Aorta (tissue), 5 donors: ENCODE measurements around the gene TMEM183A. TPM values are rescaled to one million over a fixed set of nuclear protein-coding genes. Genes with fewer than 3 reads are reported as not detected.

ENCODE experiments used
- ATAC-seq: fragments of 200-7000 bp; cut with Tn5 transposase; one replicate; pipeline ENCODE4 v1.9.1; 2022; ENCODE audit warnings: moderate library complexity; ENCODE audit not compliant: low FRiP score
- DNase-seq, 2 donors: peaks; one replicate each; pipeline ENCODE4 v3.0.0-alpha.2; 2020
- H3K27ac ChIP-seq, 2 donors: one replicate each; pipeline ENCODE4 v1.5.1; 2013; ENCODE audit warnings: low read length in 2 of 2, mild to moderate bottlenecking in 2 of 2, moderate library complexity in 2 of 2, control low read depth in 1 of 2, inconsistent platforms in 1 of 2, low read depth in 1 of 2
- H3K27me3 ChIP-seq, 2 donors: one replicate each; pipeline ENCODE4 v1.6.1; 2013; ENCODE audit warnings: control low read depth in 1 of 2, low read length in 1 of 2, mild to moderate bottlenecking in 1 of 2, moderate library complexity in 1 of 2; ENCODE audit not compliant: insufficient read depth in 2 of 2, control insufficient read depth in 1 of 2
- H3K36me3 ChIP-seq, 2 donors: one replicate each; pipeline ENCODE4 v1.6.1; 2013; ENCODE audit warnings: control low read depth in 1 of 2, low read length in 1 of 2, mild to moderate bottlenecking in 1 of 2; ENCODE audit not compliant: insufficient read depth in 2 of 2, control insufficient read depth in 1 of 2
- H3K4me1 ChIP-seq, 2 donors: one replicate each; pipeline ENCODE4 v1.6.1; 2013; ENCODE audit warnings: low read length in 2 of 2, control low read depth in 1 of 2, mild to moderate bottlenecking in 1 of 2, moderate library complexity in 1 of 2; ENCODE audit not compliant: insufficient read depth in 2 of 2, control insufficient read depth in 1 of 2
- H3K4me3 ChIP-seq, 2 donors: one replicate each; pipeline ENCODE4 v1.5.1; 2013; ENCODE audit warnings: low read length in 2 of 2, control low read depth in 1 of 2, mild to moderate bottlenecking in 1 of 2
- H3K9me3 ChIP-seq: one replicate; pipeline ENCODE4 v1.6.1; 2013; ENCODE audit warnings: mild to moderate bottlenecking, low read length; ENCODE audit not compliant: control insufficient read depth
- WGBS, 2 donors: extraction: QIAGEN DNeasy Blood & Tissue Kit; methylation state at CpG; one replicate each; pipeline ENCODE4 v1.1.7; 2013; 5-methylcytosine and 5-hydroxymethylcytosine counted together
- intact Hi-C, 2 donors: fragments of 100-400 bp; cut with DNase I; formaldehyde crosslinking; loops; one replicate each; pipeline versions ENCODE4 v1.14.2 to v1.15.0; 2022
- long read RNA-seq, 2 donors: library from polyadenylated mRNA; unstranded; transcript quantifications; one replicate each; pipeline ENCODE4 v2.0.0, GENCODE V29; 2020 to 2021
- polyA plus RNA-seq, 2 donors: library from polyadenylated mRNA; stranded (reverse); fragments of 200-250 nt; gene quantifications; one replicate each; pipeline ENCODE4 v1.2.3, GENCODE V29; 2013
- total RNA-seq, 2 donors: library from RNA; stranded (reverse); fragmentation: NEBNext Ultra II Directional; extraction: Animal tissue kit (Norgen Biotek cat#: 25700); gene quantifications; one replicate each; pipeline ENCODE4 v1.2.1, GENCODE V29; 2021
- donor health status: healthy with polysubstance abuse.
- donor health status: Bipolar disorder and iron deficiency.
- donor health status: DM: no; HTN: no; CAD: no.
- donor health status: DM: no; HTN: no; CAD: no.
- donor health status: DM: yes; HTN: yes; CAD: no.

Gene TMEM183A
- total RNA-seq (10 to 100 TPM; 43.9 to 47.7 TPM), polyA plus RNA-seq (10 to 100 TPM; 46.9 to 55.7 TPM)
- long read RNA-seq, donor 1, transcript TMEM183A-201 (8 exons, 3,019 nt), result major isoform, 229 of 365 reads
- long read RNA-seq, donor 1, partial matches to known transcripts, result 15 of 365 reads
- long read RNA-seq, donor 1, other reads (novel, unspliced or antisense), result 121 of 365 reads
- long read RNA-seq, donor 2, transcript TMEM183A-201 (8 exons, 3,019 nt), result major isoform, 24 of 45 reads
- long read RNA-seq, donor 2, partial matches to known transcripts, result 4 of 45 reads
- long read RNA-seq, donor 2, other reads (novel, unspliced or antisense), result 17 of 45 reads

DNA sequence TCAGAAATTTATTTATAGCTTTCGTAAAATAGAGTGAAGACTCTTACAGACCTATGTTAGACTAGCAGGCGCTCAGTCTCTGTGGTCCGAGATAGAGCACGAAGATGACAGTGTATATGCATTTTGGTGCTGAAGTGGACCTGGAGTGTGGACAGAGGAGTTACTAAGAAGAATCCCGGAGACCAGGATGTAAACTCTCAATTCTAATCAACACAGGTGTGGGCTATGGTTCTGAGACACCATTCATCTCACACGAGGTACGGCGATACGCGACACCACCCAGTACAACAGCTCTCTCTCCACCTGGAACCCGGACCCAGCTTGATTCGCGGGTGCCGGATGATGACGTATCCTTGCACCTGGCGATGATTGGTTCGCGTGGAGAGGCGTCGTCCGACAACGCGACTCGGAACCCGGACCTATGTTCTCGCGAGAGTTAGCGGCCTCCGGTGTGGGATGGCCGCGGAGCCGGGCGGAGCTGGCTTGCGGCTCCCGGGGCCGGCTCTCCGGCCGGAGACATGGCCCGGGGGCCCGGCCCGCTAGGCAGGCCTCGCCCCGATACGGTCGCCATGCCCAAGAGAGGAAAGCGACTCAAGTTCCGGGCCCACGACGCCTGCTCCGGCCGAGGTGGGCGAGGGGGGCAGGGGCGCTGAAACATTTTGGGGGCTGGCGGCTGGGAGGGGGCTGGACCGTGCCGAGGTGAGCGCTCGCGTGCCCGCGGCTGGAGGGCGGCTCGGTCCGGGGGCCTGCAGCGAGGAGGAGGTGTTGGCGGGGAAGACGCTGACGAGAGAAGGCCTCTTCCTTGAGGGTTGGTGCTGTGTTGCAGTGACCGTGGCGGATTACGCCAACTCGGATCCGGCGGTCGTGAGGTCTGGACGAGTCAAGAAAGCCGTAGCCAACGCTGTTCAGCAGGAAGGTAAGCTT is at the start of gene TMEM183A:
TSS of gene TMEM183A (plus strand) at position 427 of the 924 bp plus-strand sequence. CDS start at position 519, 92 bp downstream.
- peak; percentile 100 for ATAC-seq

GRCh38 chr1:202957733-202958543 is 49.2 kb upstream of the TMEM183A start, which contains the start of gene ADIPOR1:
ADIPOR1 (minus strand) TSS chr1:202958312; CDS start chr1:202951070, 7,242 bp downstream.
- H3K4me1 ChIP-seq, result peaks cover 0 to 4% of the 10 kb centered on the region in 2 donors
- peak within 1 kb of the TSS; percentile 88 to 93 for H3K4me3 ChIP-seq
- WGBS, 2 donors, result 1% methylated on average over 74 to 86 of the region's 86 CpGs
- peaks cover 0 to 3% of the 10 kb centered on the region in 2 donors for H3K36me3 ChIP-seq
- intact Hi-C loops, result no loop called here
- ATAC-seq (peak; percentile 98), DNase-seq (peak; percentile 95 to 96)
- H3K27me3 ChIP-seq, result no peaks in the 10 kb centered on the region
- no peaks in the 10 kb centered on the region for H3K9me3 ChIP-seq
- H3K27ac ChIP-seq, result peak within 1 kb of the TSS in 1 of 2 donors; percentile 60

More for the DNA sequence above, at the start of gene TMEM183A:
- WGBS, 2 donors, result 0% methylated on average over 71 to 78 of the region's 78 CpGs
- H3K4me1 ChIP-seq, result no peaks in the 10 kb centered on the region
- peak within 1 kb of the TSS; percentile 74 to 95 for H3K27ac ChIP-seq
- DNase-seq, result peak; percentile 98
- H3K36me3 ChIP-seq, result no peaks in the 10 kb centered on the region
- no peaks in the 10 kb centered on the region for H3K27me3 ChIP-seq
- intact Hi-C loops, result loop anchor here (5.0 kb wide), 2 partner anchors 40 to 80 kb away; partner anchors contain the start of genes CYB5R1 (in 1 of the 2) and KLHL12 (in 1 of the 2)
- H3K9me3 ChIP-seq, result no peaks in the 10 kb centered on the region
- H3K4me3 ChIP-seq, result peak within 1 kb of the TSS; percentile 91 to 94

DNA sequence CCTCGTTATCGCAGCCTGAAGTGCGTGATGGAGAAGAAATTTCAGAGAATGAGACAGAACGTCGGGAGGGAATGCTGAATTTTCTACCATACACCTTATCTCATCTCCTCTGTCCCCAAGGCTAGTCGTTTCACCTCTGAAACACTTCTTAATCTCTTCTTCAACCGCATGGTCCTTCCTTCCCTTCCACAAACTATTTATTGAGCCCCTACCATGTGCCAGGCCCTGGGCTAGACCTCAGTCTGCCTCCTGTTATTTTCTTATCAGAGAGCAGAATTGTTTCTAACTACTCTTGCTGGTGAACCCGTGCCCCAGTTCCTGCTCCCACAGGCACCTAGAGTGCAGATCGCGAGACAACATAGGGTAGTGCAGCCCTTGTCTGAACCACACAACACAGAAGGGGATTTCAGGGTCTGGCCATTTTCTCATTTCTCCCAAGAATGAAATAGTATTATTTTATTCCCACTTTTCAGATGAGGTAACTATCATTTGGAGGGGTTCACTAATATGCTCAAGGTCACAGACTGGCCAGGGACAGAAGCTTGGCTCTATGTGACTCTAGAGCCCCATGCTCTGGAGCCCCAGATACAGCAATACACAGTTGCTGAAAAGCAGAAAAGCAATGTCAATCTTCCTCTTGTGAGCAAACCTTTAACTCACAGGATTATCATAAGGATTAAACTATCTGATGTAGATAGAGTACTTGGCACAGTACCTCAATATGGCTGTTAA is 48.5 kb upstream of the TMEM183A start:
- no peaks in the 10 kb centered on the region for H3K9me3 ChIP-seq
- peak overlapping the region in 1 of 2 donors; percentile 37 for H3K27ac ChIP-seq
- H3K27me3 ChIP-seq, result no peaks in the 10 kb centered on the region
- peaks cover 0 to 3% of the 10 kb centered on the region in 2 donors for H3K36me3 ChIP-seq
- WGBS, 2 donors, result 1% methylated on average over 10 of the region's 10 CpGs
- DNase-seq, result no peak
- peak overlapping the region in 1 of 2 donors; percentile 88 for H3K4me3 ChIP-seq
- peaks cover 0 to 4% of the 10 kb centered on the region in 2 donors for H3K4me1 ChIP-seq
- ATAC-seq, result no peak
- intact Hi-C loops, result no loop called here

GRCh38 chr1:202959276-202959620 is 47.9 kb upstream of the TMEM183A start:
- intact Hi-C loops, result no loop called here
- H3K27me3 ChIP-seq, result no peaks in the 10 kb centered on the region
- H3K9me3 ChIP-seq, result no peaks in the 10 kb centered on the region
- 49 to 54% methylated on average over 1 of the region's 1 CpG for WGBS, 2 donors
- H3K27ac ChIP-seq, result no peak overlapping the region
- peaks cover 0 to 4% of the 10 kb centered on the region in 2 donors for H3K4me1 ChIP-seq
- DNase-seq, result no peak
- H3K36me3 ChIP-seq, result peaks cover 0 to 3% of the 10 kb centered on the region in 2 donors
- no peak overlapping the region for H3K4me3 ChIP-seq
- ATAC-seq, result no peak

GRCh38 chr1:202961220-202961880 is 45.8 kb upstream of the TMEM183A start:
- H3K4me1 ChIP-seq, result peaks cover 0 to 4% of the 10 kb centered on the region in 2 donors
- no peaks in the 10 kb centered on the region for H3K9me3 ChIP-seq
- peaks cover 0 to 3% of the 10 kb centered on the region in 2 donors for H3K36me3 ChIP-seq
- H3K27me3 ChIP-seq, result no peaks in the 10 kb centered on the region
- no peak for ATAC-seq
- intact Hi-C loops, result no loop called here
- H3K4me3 ChIP-seq, result no peak overlapping the region
- no peak overlapping the region for H3K27ac ChIP-seq
- WGBS, 2 donors, result 89 to 91% methylated on average over 5 of the region's 5 CpGs
- no peak for DNase-seq

DNA sequence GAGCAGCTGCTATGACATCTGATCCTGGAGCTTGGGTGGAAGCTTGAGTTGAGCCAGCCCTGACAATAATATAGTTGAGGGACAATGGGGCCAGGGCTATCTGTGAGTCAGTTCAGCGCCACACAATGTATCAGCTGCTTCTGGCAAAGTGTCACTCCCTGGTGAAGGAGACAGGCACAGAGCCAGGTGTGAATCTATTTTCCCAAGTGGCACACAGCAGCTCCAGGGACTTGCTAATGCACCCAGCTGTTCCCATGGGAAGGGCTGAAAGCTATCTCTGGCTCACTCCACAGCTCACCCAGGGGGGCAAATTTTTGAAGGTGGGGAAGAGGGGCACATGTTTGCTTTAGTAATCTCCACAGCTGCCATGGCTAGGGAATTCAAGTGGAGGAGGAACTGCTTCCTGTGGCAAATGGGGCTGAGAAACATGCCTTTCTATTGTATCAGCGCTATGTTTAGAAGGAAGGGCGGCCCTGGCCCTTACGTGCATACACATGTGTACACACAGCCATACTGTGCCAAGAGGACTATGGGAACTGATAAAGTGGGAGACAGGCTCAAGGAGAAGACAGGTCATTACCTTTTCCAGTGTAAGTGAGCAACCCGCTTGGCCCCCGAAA is 42.3 kb upstream of the TMEM183A start:
- no peak for DNase-seq
- Histone ChIP-seq H3K27me3 (no peaks in the 10 kb centered on the region), H3K9me3 (no peaks in the 10 kb centered on the region), H3K27ac (no peak overlapping the region), H3K4me3 (no peak overlapping the region), H3K36me3 (peaks cover 0 to 3% of the 10 kb centered on the region in 2 donors), H3K4me1 (no peaks in the 10 kb centered on the region)
- no peak for ATAC-seq
- intact Hi-C loops, result loop anchor here (5.0 kb wide), 2 partner anchors 38 to 42 kb away; partner anchors contain the start of genes KLHL12 (in 1 of the 2) and TMEM183A (in 1 of the 2)
- WGBS, 2 donors, result 70 to 82% methylated on average over 6 of the region's 6 CpGs

GRCh38 chr1:202965422-202965821 is 41.8 kb upstream of the TMEM183A start:
- H3K4me1 ChIP-seq, result no peaks in the 10 kb centered on the region
- H3K27me3 ChIP-seq, result no peaks in the 10 kb centered on the region
- WGBS, 2 donors, result 74% methylated on average over 3 of the region's 3 CpGs
- no peak overlapping the region for H3K27ac ChIP-seq
- intact Hi-C loops, result loop anchor here (5.0 kb wide), 2 partner anchors 38 to 42 kb away; partner anchors contain the start of genes KLHL12 (in 1 of the 2) and TMEM183A (in 1 of the 2)
- no peak overlapping the region for H3K4me3 ChIP-seq
- ATAC-seq, result no peak
- no peaks in the 10 kb centered on the region for H3K9me3 ChIP-seq
- peaks cover 0 to 3% of the 10 kb centered on the region in 2 donors for H3K36me3 ChIP-seq
- no peak for DNase-seq
